HepG2 (cell line): ENCODE measurements around the gene C6orf136. TPM values are rescaled to one million over a fixed set of nuclear protein-coding genes. Genes with fewer than 3 reads are reported as not detected.
A peak's percentile ranks its signal among the peaks of the same experiment; 100 is the strongest.

Experiments used
- CC2D1A ChIP-seq: sonication (generic); formaldehyde crosslinking; IDR thresholded peaks from 2 replicates; pipeline ENCODE4 v1.8.1; 2023; ENCODE audit warnings: mild to moderate bottlenecking, missing genetic modification reagents
- CENPBD1 ChIP-seq: sonication (generic); formaldehyde crosslinking; IDR thresholded peaks from 2 replicates; pipeline ENCODE4 v1.8.0; 2022; ENCODE audit warnings: missing genetic modification reagents, low read depth, mild to moderate bottlenecking, borderline replicate concordance
- FIP1L1 ChIP-seq: fragments of 200-400 bp; formaldehyde crosslinking; IDR thresholded peaks from 2 replicates; pipeline ENCODE4 v1.6.1; 2018; ENCODE audit warnings: low read depth, mild to moderate bottlenecking, low read length, moderate library complexity, borderline replicate concordance; ENCODE audit not compliant: insufficient read depth
- GABPA ChIP-seq, 2 experiments: IDR thresholded peaks; 2 replicates each; pipeline ENCODE4 v1.6.1; 2011 to 2016; ENCODE audit warnings: low read depth in 2 of 2, low read length in 1 of 2, missing biosample characterization in 1 of 2, missing genetic modification characterization in 1 of 2
- NFKB2 ChIP-seq: sonication (generic); formaldehyde crosslinking; IDR thresholded peaks from 2 replicates; pipeline ENCODE4 v1.4.0; 2020; ENCODE audit warnings: missing genetic modification reagents, borderline replicate concordance
- POLR2A ChIP-seq, 2 experiments: IDR thresholded peaks; 2 replicates each; pipeline ENCODE4 v1.6.1; 2011; ENCODE audit warnings: low read depth in 2 of 2, low read length in 2 of 2, mild to moderate bottlenecking in 1 of 2, moderate library complexity in 1 of 2; ENCODE audit not compliant: insufficient read depth in 1 of 2
- RFX3 ChIP-seq: IDR thresholded peaks from 2 replicates; pipeline ENCODE4 v1.6.1; 2016; ENCODE audit warnings: missing biosample characterization, missing genetic modification reagents
- TFAP4 ChIP-seq: sonication (generic); IDR thresholded peaks from 2 replicates; pipeline ENCODE4 v1.6.1; 2016; ENCODE audit warnings: low read depth, borderline replicate concordance
- ZNF280B ChIP-seq: sonication (generic); formaldehyde crosslinking; IDR thresholded peaks from 2 replicates; pipeline ENCODE4 v1.5.0; 2020; ENCODE audit warnings: missing genetic modification reagents, mild to moderate bottlenecking, borderline replicate concordance
- ZNF430 ChIP-seq: sonication (generic); formaldehyde crosslinking; IDR thresholded peaks from 2 replicates; pipeline ENCODE4 v1.9.0; 2021; ENCODE audit warnings: mild to moderate bottlenecking, missing genetic modification reagents
- ZNF557 ChIP-seq: sonication (generic); formaldehyde crosslinking; IDR thresholded peaks from 2 replicates; pipeline ENCODE4 v1.4.0; 2020; ENCODE audit warnings: missing genetic modification reagents
- ZNF776 ChIP-seq: sonication (generic); formaldehyde crosslinking; IDR thresholded peaks from 2 replicates; pipeline ENCODE4 v1.4.0; 2020; ENCODE audit warnings: mild to moderate bottlenecking, missing genetic modification reagents
- polyA plus RNA-seq, 8 experiments: library from polyadenylated mRNA; depleted of rRNA in 3 of 8; stranded (reverse) in 7 of 8; unstranded in 1 of 8; fragments of >200 nt; fragmentation: Illumina TruSeq in 4 of 8; extraction: Trizol in 4 of 8; gene quantifications; 2 replicates each; pipeline versions ENCODE4 v1.2.1 to v1.2.3, GENCODE V29; 2011 to 2016; ENCODE audit warnings: low read depth in 4 of 8, missing spikeins in 1 of 8, mixed read lengths in 1 of 8; ENCODE audit not compliant: insufficient read depth in 1 of 8
- total RNA-seq, 5 experiments: library from RNA; depleted of rRNA; stranded (reverse); fragments of >200 nt; fragmentation: Illumina TruSeq; extraction: Trizol; gene quantifications; 2 replicates each; pipeline ENCODE4 v1.2.3, GENCODE V29; 2016; ENCODE audit warnings: low read depth in 1 of 5
- TF ChIP-seq, protein P1 (sequence below): sonication (generic); formaldehyde crosslinking; IDR thresholded peaks from one replicate; pipeline ENCODE4 v1.5.1; 2020; ENCODE audit warnings: mild to moderate bottlenecking, missing genetic modification reagents; ENCODE audit errors: not compliant biosample characterization
- TF ChIP-seq, protein P2 (sequence below): IDR thresholded peaks from 2 replicates; pipeline ENCODE4 v1.6.1; 2012; ENCODE audit warnings: low read depth, low read length, improper control_type of control experiment
- TF ChIP-seq, protein P3 (sequence below): sonication (generic); formaldehyde crosslinking; IDR thresholded peaks from 2 replicates; pipeline ENCODE4 v1.8.1; 2023; ENCODE audit warnings: missing genetic modification reagents, mild to moderate bottlenecking, borderline replicate concordance

Gene C6orf136
- total and polyA plus RNA-seq, 2 of the 13 experiments (the other 11 are each of a cell fraction or from before 2014, with no cell fraction given), result 12.0 to 26.2 TPM

DNA sequence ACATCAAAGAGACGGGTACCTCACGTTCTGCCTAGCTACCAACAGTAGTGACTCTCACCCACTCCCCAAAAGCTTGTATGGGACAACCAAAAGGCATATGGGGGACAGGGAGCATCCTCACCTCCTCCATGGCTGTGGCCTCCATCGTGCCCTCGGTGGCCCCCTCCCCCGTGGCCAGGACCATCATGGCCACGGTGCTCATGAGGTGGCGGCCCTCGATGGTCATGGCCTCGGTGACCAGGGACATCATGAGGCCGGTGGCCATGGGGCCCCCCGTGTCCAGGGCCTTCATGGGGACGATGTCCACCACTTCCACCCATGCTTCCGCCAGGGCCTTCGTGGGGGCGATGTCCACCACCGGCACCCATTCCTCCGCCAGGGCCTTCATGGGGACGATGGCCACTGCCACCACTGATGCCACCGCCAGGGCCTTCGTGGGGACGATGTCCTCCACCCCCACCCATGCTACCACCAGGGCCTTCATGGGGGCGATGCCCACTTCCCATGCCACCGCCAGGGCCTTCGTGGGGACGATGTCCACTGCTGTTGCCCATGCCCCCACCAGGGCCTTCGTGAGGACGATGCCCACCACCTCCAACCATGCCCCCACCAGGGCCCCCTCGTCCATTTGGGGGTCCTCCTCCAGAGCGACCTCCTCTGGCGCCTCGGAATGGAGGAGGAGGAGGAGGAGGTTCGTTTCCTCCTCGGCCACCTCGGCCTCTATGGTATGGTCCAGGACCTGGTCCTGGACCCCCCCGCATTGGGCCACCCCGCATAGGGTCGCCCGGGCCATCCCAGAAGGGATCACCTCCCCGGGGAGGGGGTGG is 44.9 kb upstream of the C6orf136 start (continued):
- TF ChIP-seq, protein P1, sequence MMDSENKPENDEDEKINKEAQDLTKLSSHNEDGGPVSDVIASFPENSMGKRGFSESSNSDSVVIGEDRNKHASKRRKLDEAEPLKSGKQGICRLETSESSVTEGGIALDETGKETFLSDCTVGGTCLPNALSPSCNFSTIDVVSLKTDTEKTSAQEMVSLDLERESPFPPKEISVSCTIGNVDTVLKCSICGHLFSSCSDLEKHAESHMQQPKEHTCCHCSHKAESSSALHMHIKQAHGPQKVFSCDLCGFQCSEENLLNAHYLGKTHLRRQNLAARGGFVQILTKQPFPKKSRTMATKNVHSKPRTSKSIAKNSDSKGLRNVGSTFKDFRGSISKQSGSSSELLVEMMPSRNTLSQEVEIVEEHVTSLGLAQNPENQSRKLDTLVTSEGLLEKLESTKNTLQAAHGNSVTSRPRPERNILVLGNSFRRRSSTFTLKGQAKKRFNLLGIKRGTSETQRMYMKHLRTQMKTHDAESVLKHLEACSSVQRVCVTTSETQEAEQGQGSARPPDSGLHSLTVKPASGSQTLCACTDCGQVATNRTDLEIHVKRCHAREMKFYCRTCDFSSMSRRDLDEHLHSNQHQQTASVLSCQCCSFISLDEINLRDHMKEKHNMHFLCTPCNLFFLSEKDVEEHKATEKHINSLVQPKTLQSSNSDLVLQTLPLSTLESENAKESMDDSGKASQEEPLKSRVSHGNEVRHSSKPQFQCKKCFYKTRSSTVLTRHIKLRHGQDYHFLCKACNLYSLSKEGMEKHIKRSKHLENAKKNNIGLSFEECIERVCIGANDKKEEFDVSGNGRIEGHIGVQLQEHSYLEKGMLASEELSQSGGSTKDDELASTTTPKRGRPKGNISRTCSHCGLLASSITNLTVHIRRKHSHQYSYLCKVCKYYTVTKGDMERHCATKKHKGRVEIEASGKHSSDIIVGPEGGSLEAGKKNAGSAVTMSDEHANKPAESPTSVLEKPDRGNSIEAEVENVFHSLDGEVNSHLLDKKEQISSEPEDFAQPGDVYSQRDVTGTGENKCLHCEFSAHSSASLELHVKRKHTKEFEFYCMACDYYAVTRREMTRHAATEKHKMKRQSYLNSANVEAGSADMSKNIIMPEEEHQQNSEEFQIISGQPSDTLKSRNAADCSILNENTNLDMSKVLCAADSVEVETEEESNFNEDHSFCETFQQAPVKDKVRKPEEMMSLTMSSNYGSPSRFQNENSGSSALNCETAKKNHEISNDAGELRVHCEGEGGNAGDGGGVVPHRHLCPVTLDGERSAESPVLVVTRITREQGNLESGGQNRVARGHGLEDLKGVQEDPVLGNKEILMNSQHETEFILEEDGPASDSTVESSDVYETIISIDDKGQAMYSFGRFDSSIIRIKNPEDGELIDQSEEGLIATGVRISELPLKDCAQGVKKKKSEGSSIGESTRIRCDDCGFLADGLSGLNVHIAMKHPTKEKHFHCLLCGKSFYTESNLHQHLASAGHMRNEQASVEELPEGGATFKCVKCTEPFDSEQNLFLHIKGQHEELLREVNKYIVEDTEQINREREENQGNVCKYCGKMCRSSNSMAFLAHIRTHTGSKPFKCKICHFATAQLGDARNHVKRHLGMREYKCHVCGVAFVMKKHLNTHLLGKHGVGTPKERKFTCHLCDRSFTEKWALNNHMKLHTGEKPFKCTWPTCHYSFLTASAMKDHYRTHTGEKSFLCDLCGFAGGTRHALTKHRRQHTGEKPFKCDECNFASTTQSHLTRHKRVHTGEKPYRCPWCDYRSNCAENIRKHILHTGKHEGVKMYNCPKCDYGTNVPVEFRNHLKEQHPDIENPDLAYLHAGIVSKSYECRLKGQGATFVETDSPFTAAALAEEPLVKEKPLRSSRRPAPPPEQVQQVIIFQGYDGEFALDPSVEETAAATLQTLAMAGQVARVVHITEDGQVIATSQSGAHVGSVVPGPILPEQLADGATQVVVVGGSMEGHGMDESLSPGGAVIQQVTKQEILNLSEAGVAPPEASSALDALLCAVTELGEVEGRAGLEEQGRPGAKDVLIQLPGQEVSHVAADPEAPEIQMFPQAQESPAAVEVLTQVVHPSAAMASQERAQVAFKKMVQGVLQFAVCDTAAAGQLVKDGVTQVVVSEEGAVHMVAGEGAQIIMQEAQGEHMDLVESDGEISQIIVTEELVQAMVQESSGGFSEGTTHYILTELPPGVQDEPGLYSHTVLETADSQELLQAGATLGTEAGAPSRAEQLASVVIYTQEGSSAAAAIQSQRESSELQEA (CRISPR knock-in tag), result no peak
- TF ChIP-seq ZNF557 (CRISPR knock-in tag) (no peak), FIP1L1 (no peak), ZNF430 (CRISPR knock-in tag) (no peak), CENPBD1 (no peak), ZNF280B (CRISPR knock-in tag) (no peak), CC2D1A (CRISPR knock-in tag) (no peak), POLR2A (IDR thresholded peaks at IDR 0.05; ENCODE audit: insufficient read depth in 1 of 2, low read depth in 2 of 2, low read length in 2 of 2) (peak; percentile 30 to 44; a peak in 3 of 4 replicates), GABPA (IDR thresholded peaks at IDR 0.05; ENCODE audit: low read depth, low read length) (no peak), GABPA (CRISPR knock-in tag; IDR thresholded peaks at IDR 0.05; ENCODE audit: low read depth) (no peak), ZNF776 (no peak), RFX3 (CRISPR knock-in tag) (no peak), NFKB2 (CRISPR knock-in tag) (no peak), TFAP4 (no peak)
- TF ChIP-seq, protein P2, sequence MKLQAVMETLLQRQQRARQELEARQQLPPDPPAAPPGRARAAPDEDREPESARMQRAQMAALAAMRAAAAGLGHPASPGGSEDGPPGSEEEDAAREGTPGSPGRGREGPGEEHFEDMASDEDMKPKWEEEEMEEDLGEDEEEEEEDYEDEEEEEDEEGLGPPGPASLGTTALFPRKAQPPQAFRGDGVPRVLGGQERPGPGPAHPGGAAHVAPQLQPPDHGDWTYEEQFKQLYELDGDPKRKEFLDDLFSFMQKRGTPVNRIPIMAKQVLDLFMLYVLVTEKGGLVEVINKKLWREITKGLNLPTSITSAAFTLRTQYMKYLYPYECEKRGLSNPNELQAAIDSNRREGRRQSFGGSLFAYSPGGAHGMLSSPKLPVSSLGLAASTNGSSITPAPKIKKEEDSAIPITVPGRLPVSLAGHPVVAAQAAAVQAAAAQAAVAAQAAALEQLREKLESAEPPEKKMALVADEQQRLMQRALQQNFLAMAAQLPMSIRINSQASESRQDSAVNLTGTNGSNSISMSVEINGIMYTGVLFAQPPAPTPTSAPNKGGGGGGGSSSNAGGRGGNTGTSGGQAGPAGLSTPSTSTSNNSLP, result no peak
- TF ChIP-seq, protein P3, sequence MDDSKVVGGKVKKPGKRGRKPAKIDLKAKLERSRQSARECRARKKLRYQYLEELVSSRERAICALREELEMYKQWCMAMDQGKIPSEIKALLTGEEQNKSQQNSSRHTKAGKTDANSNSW (CRISPR knock-in tag), result no peak
